ENCODE measurements around the gene BEND3.

DNA sequence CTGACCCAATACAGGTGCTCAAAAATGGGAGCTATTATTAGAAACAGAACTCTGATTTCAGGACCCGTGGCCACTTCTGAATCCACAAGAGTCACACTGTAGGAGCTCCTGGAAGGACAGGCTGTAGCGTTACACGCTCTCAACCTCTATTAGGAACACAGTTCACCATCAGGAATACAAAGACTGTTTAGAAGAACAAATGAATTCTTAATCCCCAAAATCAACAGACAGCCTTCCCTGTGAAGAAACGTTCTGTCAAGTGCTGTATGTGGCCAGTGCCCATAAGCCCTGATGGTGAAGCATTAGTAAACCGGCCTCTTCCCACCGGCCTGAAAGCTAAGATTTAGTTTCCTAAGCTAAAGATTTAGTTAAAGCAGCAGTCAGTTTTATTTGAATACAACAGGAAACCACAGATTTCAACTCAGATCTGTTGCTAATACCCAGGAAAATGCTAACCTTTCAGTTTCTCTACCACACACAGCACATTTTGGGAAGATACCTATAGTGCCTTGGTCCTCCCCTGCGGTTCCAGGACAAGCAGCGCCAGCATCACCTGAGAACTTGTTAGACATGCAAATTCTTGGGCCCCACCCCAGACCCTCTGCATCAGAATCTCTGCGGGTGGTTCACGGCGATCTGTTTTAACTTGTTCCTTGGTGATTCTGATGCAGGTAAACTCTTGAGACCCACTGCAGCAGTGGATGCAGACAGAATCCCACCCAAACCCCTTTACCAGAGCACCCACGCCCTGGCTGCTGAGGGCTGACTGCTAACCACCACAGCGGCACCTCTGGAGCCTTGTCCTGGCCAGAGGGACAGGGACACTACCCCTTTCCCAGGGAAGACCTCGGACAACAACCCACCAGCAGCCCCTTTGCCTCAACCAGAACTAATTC lies 53.9 kb downstream of the BEND3 start:
- TF ChIP-seq, protein P1, sequence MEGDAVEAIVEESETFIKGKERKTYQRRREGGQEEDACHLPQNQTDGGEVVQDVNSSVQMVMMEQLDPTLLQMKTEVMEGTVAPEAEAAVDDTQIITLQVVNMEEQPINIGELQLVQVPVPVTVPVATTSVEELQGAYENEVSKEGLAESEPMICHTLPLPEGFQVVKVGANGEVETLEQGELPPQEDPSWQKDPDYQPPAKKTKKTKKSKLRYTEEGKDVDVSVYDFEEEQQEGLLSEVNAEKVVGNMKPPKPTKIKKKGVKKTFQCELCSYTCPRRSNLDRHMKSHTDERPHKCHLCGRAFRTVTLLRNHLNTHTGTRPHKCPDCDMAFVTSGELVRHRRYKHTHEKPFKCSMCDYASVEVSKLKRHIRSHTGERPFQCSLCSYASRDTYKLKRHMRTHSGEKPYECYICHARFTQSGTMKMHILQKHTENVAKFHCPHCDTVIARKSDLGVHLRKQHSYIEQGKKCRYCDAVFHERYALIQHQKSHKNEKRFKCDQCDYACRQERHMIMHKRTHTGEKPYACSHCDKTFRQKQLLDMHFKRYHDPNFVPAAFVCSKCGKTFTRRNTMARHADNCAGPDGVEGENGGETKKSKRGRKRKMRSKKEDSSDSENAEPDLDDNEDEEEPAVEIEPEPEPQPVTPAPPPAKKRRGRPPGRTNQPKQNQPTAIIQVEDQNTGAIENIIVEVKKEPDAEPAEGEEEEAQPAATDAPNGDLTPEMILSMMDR (conservative IDR thresholded peaks at IDR 0.05; ENCODE audit: low read length): no peak
- no peak for TF ChIP-seq EZH2phosphoT487 (IDR thresholded peaks at IDR 0.05; ENCODE audit: borderline replicate concordance)

All from Loucy (cell line).